Neutrophil (primary cell): ENCODE results near the gene DNAJC30.

ENCODE experiments used
- H3K27ac ChIP-seq: fragments of 200-600 bp; sonication (generic); 2 replicates; pipeline ENCODE4 v1.5.1; 2016; ENCODE audit warnings: mild to moderate bottlenecking, moderate library complexity
- H3K27me3 ChIP-seq: fragments of 200-600 bp; sonication (generic); 2 replicates; pipeline ENCODE4 v1.6.0; 2016; ENCODE audit warnings: mild to moderate bottlenecking
- H3K36me3 ChIP-seq: fragments of 200-600 bp; sonication (generic); 2 replicates; pipeline ENCODE4 v1.5.1; 2017
- H3K4me1 ChIP-seq, 2 experiments: fragments of 200-600 bp in 1 of 2; sonication (generic) in 1 of 2; 1 replicate in 1 of 2; 2 replicates in 1 of 2; pipeline versions ENCODE4 v1.5.1 to v1.6.1; 2013 to 2016; ENCODE audit warnings: low read depth in 1 of 2, low read length in 1 of 2, mild to moderate bottlenecking in 1 of 2, moderate library complexity in 1 of 2; ENCODE audit not compliant: control insufficient read depth in 1 of 2, insufficient read depth in 1 of 2
- H3K4me3 ChIP-seq, 2 experiments: fragments of 200-600 bp in 1 of 2; sonication (generic) in 1 of 2; 1 replicate in 1 of 2; 2 replicates in 1 of 2; pipeline ENCODE4 v1.5.1; 2013 to 2016; ENCODE audit warnings: low read depth in 1 of 2, low read length in 1 of 2, mild to moderate bottlenecking in 1 of 2, moderate library complexity in 1 of 2
- H3K9me3 ChIP-seq: fragments of 200-600 bp; sonication (generic); 2 replicates; pipeline ENCODE4 v1.5.1; 2016
- TF ChIP-seq, protein P1 (sequence below): fragments of 200-600 bp; sonication (generic); IDR thresholded peaks from 2 replicates; pipeline ENCODE4 v1.5.1; 2016; ENCODE audit warnings: antibody characterized with exemption

The DNAJC30 gene

DNA sequence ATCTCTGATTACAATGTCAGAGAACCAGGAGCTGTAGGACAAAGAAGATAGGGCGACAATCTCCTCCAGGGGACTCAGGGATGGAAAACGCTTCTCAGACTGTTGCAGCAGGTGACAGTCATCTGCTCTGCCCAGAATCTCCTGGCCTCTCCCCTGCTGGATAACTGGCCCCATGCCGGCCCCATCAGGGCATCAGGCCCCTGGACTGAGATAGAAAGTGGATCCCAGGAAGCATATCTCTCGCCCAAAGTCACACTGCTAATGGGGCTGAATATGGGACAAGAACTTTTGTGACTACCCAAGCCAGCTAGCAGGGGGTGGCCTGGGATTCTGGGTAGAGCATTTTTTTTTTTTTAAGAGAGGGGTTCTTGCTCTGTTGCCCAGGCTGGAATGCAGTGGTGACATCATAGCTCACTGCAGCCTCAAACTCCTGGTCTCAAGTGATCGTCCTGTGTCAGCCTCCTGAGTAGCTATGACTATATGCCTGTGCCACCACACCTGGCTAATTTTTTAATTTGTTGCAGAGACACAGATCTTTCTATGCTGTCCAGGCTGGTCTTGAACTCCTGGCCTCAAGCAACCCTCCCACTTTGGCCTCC, 38.5 kb downstream of the DNAJC30 start:
- Histone ChIP-seq H3K4me1 (no peaks in the 10 kb centered on the region), H3K36me3 (no peaks in the 10 kb centered on the region), H3K27me3 (peaks cover 73% of the 10 kb centered on the region), H3K4me3 (no peak overlapping the region), H3K9me3 (peaks cover 13% of the 10 kb centered on the region), H3K27ac (no peak overlapping the region)
- TF ChIP-seq, protein P1, sequence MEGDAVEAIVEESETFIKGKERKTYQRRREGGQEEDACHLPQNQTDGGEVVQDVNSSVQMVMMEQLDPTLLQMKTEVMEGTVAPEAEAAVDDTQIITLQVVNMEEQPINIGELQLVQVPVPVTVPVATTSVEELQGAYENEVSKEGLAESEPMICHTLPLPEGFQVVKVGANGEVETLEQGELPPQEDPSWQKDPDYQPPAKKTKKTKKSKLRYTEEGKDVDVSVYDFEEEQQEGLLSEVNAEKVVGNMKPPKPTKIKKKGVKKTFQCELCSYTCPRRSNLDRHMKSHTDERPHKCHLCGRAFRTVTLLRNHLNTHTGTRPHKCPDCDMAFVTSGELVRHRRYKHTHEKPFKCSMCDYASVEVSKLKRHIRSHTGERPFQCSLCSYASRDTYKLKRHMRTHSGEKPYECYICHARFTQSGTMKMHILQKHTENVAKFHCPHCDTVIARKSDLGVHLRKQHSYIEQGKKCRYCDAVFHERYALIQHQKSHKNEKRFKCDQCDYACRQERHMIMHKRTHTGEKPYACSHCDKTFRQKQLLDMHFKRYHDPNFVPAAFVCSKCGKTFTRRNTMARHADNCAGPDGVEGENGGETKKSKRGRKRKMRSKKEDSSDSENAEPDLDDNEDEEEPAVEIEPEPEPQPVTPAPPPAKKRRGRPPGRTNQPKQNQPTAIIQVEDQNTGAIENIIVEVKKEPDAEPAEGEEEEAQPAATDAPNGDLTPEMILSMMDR: no peak

DNA sequence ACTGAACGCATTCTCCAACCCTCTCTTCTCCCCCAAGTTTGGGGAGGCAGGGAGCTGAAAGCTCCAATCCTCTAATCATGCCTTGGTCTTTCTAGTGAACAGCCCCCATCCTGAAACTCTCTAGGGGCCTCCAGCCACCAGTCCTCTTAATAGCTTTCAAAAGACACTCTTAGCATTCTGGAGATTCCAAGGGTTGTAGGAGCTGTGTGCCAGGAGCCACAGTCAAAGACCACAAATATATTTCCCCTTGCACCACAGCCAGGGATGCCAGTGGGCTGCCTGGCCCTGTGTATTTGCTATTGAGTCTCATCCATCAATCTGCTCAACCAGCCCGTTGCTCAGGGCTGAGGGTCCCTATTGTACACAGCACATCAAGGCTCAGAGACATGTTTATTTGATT, 40.4 kb downstream of the DNAJC30 start:
- no peak overlapping the region for H3K4me3 ChIP-seq
- no peak overlapping the region for H3K27ac ChIP-seq
- peaks cover 53% of the 10 kb centered on the region for H3K27me3 ChIP-seq
- H3K36me3 ChIP-seq: no peaks in the 10 kb centered on the region
- H3K9me3 ChIP-seq: peaks cover 13% of the 10 kb centered on the region
- H3K4me1 ChIP-seq: no peaks in the 10 kb centered on the region
- TF ChIP-seq, protein P1: no peak

- Histone ChIP-seq H3K9me3 (peaks cover 13% of the 10 kb centered on the region), H3K27me3 (peaks cover 32% of the 10 kb centered on the region), H3K4me1 (no peaks in the 10 kb centered on the region), H3K36me3 (no peaks in the 10 kb centered on the region), H3K27ac (no peak overlapping the region), H3K4me3 (no peak overlapping the region)
- TF ChIP-seq, protein P1: no peak
Observed at GRCh38 chr7:73638911-73639310, 44.3 kb downstream of the DNAJC30 start.

- Histone ChIP-seq H3K4me1 (no peaks in the 10 kb centered on the region), H3K27ac (no peak overlapping the region), H3K4me3 (no peak overlapping the region), H3K9me3 (no peaks in the 10 kb centered on the region), H3K27me3 (peaks cover 46% of the 10 kb centered on the region), H3K36me3 (no peaks in the 10 kb centered on the region)
- TF ChIP-seq, protein P1: no peak
Observed at GRCh38 chr7:73635428-73636200, 47.6 kb downstream of the DNAJC30 start.

- Histone ChIP-seq H3K9me3 (no peaks in the 10 kb centered on the region), H3K4me3 (no peak overlapping the region), H3K4me1 (no peaks in the 10 kb centered on the region), H3K27me3 (peaks cover 59% of the 10 kb centered on the region), H3K27ac (no peak overlapping the region), H3K36me3 (no peaks in the 10 kb centered on the region)
- TF ChIP-seq, protein P1: no peak
Observed at GRCh38 chr7:73633844-73634243, 49.4 kb downstream of the DNAJC30 start.
